Activated T-cell treated with anti-CD3 and anti-CD28 coated beads for 48 hours (primary cell): ENCODE results near the gene ACACA.

ENCODE experiments used
- DNase-seq: peaks from one replicate; pipeline ENCODE4 v3.0.0-alpha.2; 2020; ENCODE audit warnings: low read depth

Gene ACACA

GRCh38 chr17:37344519-37344918 is 62.1 kb downstream of the ACACA start:
- DNase-seq: no peak

DNA sequence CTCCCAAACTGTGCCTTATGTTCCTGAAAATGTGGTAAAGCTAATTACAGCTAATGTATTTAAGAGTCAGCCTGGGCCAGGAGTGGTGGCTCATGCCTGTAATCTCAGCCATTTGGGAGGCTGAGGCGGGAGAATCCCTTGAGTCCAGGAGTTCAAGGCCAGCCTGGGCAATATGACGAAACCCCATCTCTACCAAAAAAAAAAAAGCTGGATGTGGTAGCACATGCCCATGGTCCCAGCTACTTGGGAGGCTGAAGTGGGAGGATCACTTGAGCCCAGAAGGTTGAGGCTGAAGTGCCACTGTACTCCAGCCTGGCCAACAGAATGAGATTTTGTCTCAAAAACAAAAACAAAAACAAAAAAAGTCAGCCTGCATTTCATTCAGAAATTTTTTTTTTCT is 64.0 kb downstream of the ACACA start:
- no peak for DNase-seq

GRCh38 chr17:37340804-37341203 is 65.8 kb downstream of the ACACA start:
- no peak for DNase-seq

DNA sequence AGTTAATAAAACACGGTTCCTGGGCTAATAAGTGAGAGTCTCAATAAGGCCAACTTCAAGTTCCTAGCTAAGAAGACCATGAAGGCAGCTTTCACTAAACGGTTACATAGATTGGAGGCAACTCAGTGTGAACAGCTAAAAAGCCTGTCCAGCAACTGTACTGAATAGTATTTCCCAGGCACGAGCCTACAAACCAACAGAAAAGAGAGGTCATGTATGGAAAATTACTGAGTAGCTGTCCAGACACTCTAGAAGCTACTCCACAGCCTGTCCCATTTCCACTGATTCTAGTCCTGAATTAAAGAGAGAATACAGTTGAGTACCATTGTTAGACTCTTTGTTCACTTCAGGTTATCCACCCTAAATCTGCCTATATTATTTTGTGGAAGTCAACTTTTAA is 67.3 kb downstream of the ACACA start:
- DNase-seq: no peak

DNA sequence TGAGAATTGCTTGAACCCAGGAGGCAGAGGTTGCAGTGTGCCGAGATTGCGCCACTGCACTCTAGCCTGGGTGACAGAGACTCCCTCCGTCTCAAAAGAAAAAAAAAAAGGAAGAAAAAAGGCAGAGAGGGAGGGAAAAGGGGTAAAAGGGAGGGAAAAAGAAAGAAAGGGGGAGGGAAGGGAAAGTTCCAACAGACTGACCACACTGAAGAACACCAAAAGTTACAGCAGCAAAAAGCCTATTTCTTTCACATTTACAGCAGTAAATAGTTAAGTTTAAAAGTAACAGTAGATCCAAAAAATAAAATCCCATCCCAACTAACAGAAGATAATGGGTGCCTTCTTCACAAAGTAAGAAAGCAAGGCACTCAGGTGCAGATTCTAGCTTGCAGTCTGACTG is 67.8 kb downstream of the ACACA start:
- DNase-seq: no peak

- no peak for DNase-seq
These were observed 79.1 kb downstream of the ACACA start for GRCh38 chr17:37327341-37328090.

- DNase-seq: no peak
These were observed 83.6 kb downstream of the ACACA start for GRCh38 chr17:37322826-37323561.

DNA sequence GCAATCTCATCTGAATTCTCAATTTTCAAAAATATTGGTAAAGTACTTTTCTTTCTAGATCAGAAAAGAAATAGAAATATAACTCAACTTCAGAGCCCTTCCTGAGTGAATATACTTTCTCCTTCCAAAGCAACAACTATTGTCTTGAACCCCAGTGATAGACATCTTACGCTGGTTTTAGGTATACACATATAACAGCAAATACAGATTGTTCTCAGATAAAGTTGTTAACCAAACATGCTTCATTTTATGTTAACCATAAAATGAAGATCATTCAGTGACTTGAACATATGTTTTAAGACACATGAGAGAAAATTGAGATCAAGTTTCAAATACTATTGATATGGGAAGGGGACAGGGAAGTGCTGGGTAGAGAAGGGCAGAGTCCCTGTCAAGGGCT is 84.5 kb downstream of the ACACA start:
- DNase-seq: no peak

- DNase-seq: no peak
These were observed 87.6 kb downstream of the ACACA start for GRCh38 chr17:37318931-37319594.

DNA sequence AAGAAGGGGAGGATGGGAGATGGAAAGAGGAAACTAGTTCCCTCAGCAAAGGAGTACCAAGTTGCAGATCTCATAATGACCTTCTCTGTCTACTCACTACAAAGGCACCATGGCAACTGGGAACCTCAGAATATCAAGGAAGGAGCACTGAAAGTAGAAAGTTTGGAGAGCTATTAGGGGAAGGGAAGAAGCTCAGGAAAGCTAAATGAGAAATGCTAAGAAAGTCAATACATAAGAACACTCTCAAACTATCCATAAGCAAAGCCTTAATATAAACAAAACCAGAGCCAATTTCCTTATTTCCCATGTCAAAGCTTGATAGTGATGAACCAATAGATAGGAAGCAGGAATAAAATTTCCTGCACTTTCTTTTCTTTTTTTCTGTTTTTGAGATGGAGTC is 88.8 kb downstream of the ACACA start:
- no peak for DNase-seq

DNA sequence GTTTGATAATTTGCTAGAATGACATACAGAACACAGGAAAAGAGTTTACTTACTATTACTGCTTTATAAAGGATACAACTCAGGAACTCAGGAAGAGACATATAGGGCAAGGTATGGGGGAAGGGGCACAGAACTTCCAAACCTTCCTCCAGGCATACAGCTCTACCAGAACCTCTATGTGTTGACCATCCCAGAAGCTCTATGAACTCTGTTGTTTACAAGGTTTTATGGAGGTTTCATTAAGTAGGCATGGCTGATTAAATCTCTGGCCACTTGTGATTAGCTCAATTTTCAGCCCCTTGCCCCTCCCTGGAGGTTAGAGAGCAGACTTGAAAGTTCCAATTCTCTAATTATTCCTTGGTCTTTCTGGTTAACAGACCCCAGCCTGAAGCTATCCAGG is 91.0 kb downstream of the ACACA start:
- DNase-seq: no peak

DNA sequence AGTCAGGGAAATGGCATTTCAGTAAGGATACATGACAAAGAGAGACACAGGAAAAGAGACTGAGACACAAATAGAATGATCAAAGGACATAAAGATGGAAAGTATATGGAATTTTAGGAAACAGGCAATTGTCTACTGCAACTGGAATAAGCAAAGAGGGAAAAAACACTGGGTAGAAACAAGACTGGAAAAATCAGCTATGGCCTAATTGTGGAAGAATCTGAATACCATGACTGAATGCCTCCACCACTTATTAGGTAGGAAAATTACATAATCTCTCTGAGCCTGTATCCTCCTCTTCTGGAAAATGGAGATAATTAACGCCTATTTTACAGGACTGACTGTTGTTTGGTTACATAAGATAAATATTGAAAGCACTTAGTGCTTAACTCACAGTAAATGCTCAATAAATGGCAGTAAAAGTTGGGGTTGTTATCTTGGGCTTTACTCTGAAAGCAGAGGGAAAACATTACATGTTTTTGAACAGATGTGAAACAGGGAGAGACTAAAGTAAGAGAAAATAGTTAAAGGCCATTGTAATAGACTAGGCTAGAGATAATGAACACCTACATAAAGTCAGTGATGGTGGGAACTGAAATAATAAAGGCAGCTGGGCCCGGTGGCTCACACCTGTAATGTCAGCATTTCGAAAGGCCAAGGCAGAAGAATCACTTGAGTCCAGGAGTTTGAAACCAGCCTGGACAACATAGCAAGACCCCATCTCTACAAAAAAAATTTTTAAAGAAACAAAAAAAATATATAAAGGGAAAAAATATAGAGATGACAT is 94.3 kb downstream of the ACACA start:
- no peak for DNase-seq

DNA sequence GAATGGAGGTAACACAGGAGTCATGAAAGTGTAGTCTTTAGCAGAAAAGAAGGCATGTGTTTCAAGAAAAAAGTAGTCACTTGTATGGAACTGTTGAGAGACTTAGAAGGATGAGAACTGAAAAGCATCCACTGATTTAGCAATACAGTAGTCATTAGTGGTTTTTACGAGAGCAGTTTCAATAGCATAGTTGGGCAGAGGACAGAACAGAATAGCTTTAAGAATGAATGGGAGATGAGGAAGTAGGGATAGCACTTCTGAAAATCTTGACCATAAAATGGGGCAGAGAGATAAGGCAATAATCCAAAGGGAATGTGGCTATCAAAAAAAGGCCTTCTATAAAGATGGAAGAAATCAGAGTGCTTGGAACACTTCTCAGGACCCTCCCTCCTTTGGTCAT is 95.7 kb downstream of the ACACA start:
- DNase-seq: no peak

GRCh38 chr17:37309051-37309450 is 97.6 kb downstream of the ACACA start:
- DNase-seq: no peak

DNA sequence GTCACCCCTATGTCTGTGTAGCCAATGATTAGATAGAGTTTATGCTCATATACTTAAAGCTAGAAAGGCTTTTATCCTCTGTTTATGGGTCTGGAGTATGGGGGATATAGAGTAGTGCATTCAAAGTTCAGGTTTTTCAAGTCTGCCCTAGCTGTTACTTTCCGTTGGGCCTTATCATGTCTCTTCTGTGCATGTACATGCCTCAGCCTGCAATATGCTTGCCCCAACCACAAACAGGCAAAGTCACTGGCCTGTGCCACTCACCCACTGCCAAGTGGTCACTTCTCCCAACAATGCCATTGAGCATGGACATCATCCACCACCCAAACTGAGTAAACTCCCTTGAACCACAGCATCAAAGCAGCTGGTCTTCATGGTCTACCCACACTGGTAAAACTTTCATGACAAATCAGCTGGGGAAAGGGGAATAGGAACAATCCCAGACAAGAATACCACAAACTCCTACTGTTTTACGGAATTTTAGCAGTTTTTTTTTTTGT is 101.2 kb downstream of the ACACA start:
- no peak for DNase-seq

DNA sequence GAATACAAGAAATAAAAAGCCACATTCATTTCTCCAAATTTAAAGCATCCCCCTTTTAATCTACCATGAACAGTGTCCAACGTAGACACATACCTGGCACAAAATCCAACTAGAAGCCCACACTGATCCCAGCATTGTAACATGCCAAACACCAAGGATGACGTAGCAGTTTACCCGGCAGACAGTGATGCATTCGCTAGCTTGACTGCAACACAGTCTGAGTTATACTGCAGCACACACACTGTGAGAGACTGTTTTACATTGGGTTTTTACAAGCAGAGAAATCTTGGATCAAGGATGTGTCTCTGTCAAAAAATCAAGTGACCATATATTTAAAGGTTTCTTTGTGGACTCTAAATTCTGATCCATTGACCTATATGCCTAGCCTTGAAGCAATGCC is 105.3 kb downstream of the ACACA start:
- no peak for DNase-seq

GRCh38 chr17:37300683-37301082 is 106.0 kb downstream of the ACACA start:
- no peak for DNase-seq

DNA sequence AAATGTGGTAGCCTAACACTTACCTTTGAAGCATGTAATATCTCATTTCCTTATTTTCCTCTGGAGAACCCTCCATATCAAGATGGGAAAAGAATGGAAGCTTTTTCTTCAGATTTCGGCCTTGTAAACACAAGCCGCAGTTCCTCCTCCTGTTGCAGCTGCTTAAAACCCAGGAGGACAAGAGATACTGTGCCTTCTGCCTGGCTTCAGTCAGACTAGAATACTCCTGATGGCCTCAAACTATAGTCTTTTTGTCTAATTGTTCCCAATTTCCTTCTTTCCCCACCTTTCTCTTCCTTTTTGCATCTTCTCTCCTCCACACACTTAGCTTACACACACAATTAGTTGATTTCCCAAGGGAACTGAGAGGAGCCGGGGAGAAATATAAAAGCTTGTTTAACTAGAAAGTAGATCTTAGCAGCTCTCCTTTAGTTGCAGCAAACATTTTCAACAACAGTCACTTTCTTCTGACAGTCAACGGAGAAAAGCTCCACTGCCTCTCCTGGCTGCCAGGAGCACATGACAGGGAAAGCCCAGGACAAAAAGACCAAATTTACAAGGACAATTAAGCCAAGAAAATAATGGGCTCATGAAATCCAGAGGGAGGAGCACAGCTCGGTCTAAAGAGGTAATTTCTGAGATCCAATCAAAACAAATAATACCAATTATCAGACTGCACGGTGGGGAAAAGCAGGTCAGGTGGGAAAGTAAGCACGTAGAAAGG is 107.2 kb downstream of the ACACA start:
- DNase-seq: no peak

- no peak for DNase-seq
These were observed 110.7 kb downstream of the ACACA start for GRCh38 chr17:37295888-37296287.

- DNase-seq: no peak
These were observed 111.7 kb downstream of the ACACA start for GRCh38 chr17:37294888-37295287.

DNA sequence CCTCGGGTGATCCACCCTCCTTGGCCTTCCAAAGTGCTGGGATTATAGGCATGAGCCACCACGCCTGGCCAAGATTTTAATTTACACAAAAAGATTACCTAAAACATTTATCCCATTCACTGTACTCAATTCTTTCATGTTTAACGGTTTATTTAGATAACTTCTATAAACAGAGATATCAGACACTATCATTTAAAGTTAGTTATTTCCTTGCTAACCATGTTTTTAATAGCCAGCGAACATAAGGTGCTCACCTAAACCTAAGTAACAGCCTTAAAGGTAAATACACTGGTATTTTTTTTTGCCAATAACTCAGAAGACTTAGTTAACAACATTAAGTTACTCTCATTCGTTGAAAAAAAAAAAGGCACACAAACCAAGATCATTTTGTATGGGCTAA is 112.9 kb downstream of the ACACA start:
- DNase-seq: no peak
